ENCODE data around the gene PKIB.

DNA sequence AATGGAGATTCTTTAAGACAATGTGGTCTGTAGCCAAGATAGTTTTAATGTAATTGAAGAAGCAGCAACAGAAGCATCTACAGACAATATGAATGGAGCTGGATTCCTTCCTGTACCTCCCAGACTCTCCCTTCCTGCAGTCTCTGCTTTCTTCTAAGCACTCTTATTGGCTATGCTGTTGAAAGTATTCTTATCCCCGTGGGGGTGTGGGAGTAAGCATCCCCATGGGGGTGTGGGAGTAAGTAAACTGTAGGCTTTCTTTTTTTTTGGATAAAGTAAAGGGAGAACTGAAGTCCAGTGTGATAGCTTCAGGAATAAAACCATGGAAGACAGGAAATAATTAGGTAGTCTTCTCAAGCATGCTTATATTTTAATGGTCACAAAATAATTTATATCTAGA, 4.1 kb downstream of the PKIB start:
- no peak for TF ChIP-seq POLR2A (IDR thresholded peaks at IDR 0.05; ENCODE audit: low read length)
- TF ChIP-seq GATA1 (IDR thresholded peaks at IDR 0.05; ENCODE audit: low read depth, low read length): no peak

Data from erythroblast (primary cell).